H1 (cell line): ENCODE data around the gene FLT4. TPM values are rescaled to one million over a fixed set of nuclear protein-coding genes. Genes with fewer than 3 reads are reported as not detected.
"Not testable (repeated sequence)": the region's sequence is repeated elsewhere in the genome, so short reads cannot be mapped to it uniquely, and the experiment has no call there.

ENCODE experiments used
- CTCF ChIA-PET: fragments of 300-600 bp; sonication (Branson Sonifier 250); formaldehyde crosslinking; loops from one replicate; lab custom pipeline; 2021; ENCODE audit not compliant: partially characterized antibody; lab: Charles Lee
- POLR2A ChIA-PET: fragments of 300-600 bp; sonication (Branson Sonifier 250); formaldehyde crosslinking; loops from one replicate; lab custom pipeline; 2021; ENCODE audit warnings: inconsistent platforms; ENCODE audit not compliant: partially characterized antibody; lab: Charles Lee
- DNase-seq, 2 experiments: peaks; one replicate each; pipeline versions ENCODE4 v3.0.0 to v3.0.0-alpha.2; 2010 to 2022; ENCODE audit warnings: low spot score in 2 of 2, low read depth in 1 of 2, mixed read lengths in 1 of 2
- FAIRE-seq: peaks from 2 replicates; lab custom pipeline; 2011; peaks lifted over from hg19 to GRCh38; lab: Jason Lieb, UNC
- H2AFZ ChIP-seq: 2 replicates; pipeline ENCODE4 v1.8.1; 2012; ENCODE audit warnings: low read length, inconsistent platforms
- H2AK5ac ChIP-seq: 2 replicates; pipeline ENCODE4 v1.6.1; 2013; ENCODE audit warnings: low read depth, low read length
- H2BK120ac ChIP-seq: replicated peaks from 2 replicates; pipeline ENCODE3; 2013; ENCODE audit warnings: low read depth, low read length, inconsistent platforms
- H2BK12ac ChIP-seq: 2 replicates; pipeline ENCODE4 v1.6.1; 2013; ENCODE audit warnings: low read depth, low read length
- H2BK15ac ChIP-seq: 2 replicates; pipeline ENCODE4 v1.6.1; 2013; ENCODE audit warnings: low read length
- H2BK20ac ChIP-seq: 2 replicates; pipeline ENCODE4 v1.6.1; 2013; ENCODE audit warnings: low read length
- H2BK5ac ChIP-seq: 2 replicates; pipeline ENCODE4 v1.6.1; 2013; ENCODE audit warnings: low read depth, low read length
- H3K14ac ChIP-seq: 2 replicates; pipeline ENCODE4 v1.6.1; 2013; ENCODE audit warnings: inconsistent platforms; ENCODE audit not compliant: insufficient read length
- H3K18ac ChIP-seq: 2 replicates; pipeline ENCODE4 v1.6.1; 2013; ENCODE audit warnings: low read length; ENCODE audit errors: extremely low read depth
- H3K23ac ChIP-seq: 2 replicates; pipeline ENCODE4 v1.6.1; 2013; ENCODE audit warnings: inconsistent platforms; ENCODE audit not compliant: insufficient read length
- H3K23me2 ChIP-seq: 2 replicates; pipeline ENCODE4 v1.6.1; 2013; ENCODE audit warnings: low read depth, low read length
- H3K27ac ChIP-seq: 2 replicates; pipeline ENCODE4 v1.6.1; 2011; ENCODE audit warnings: low read depth, low read length, inconsistent platforms
- H3K27me3 ChIP-seq, 4 experiments: replicated peaks in 1 of 4; 1 replicate in 1 of 4; 2 replicates in 3 of 4; pipeline versions ENCODE4 v1.6.1 to v1.8.1; 2011 to 2013; ENCODE audit warnings: low read length in 3 of 4, mild to moderate bottlenecking in 3 of 4, inconsistent platforms in 2 of 4, mixed read lengths in 2 of 4, moderate library complexity in 1 of 4; ENCODE audit not compliant: control insufficient read depth in 3 of 4, insufficient read depth in 3 of 4; ENCODE audit errors: extremely low read depth in 1 of 4
- H3K36me3 ChIP-seq, 4 experiments: 2 replicates each; pipeline versions ENCODE4 v1.6.1 to v1.8.1; 2011 to 2013; ENCODE audit warnings: mild to moderate bottlenecking in 4 of 4, low read length in 3 of 4, moderate library complexity in 2 of 4, control low read depth in 1 of 4, inconsistent platforms in 1 of 4; ENCODE audit not compliant: insufficient read depth in 4 of 4, control insufficient read depth in 2 of 4
- H3K4ac ChIP-seq: replicated peaks from 2 replicates; pipeline ENCODE3; 2013; ENCODE audit warnings: low read length, low read depth, mixed read lengths, inconsistent platforms; ENCODE audit not compliant: insufficient read length
- H3K4me1 ChIP-seq, 4 experiments: replicated peaks in 1 of 4; 1 replicate in 1 of 4; 2 replicates in 3 of 4; pipeline versions ENCODE4 v1.6.1 to v1.8.1; 2011 to 2013; ENCODE audit warnings: low read length in 3 of 4, inconsistent platforms in 2 of 4, mixed read lengths in 1 of 4; ENCODE audit not compliant: insufficient read depth in 4 of 4, control insufficient read depth in 3 of 4
- H3K4me2 ChIP-seq, 2 experiments: 2 replicates each; pipeline versions ENCODE4 v1.6.1 to v1.8.1; 2011 to 2013; ENCODE audit warnings: low read depth in 2 of 2, low read length in 2 of 2, control low read depth in 1 of 2, inconsistent platforms in 1 of 2, mild to moderate bottlenecking in 1 of 2; ENCODE audit not compliant: insufficient read depth in 1 of 2
- H3K4me3 ChIP-seq, 4 experiments: fragments of 200-600, 300-600 bp in 1 of 4; sonication (generic), shearing (Covaris generic), sonication (Bioruptor Twin) in 1 of 4; 2 replicates each; pipeline versions ENCODE4 v1.5.1 to v1.8.1; 2011 to 2016; ENCODE audit warnings: low read length in 4 of 4, low read depth in 3 of 4, control low read depth in 2 of 4, inconsistent platforms in 2 of 4, mild to moderate bottlenecking in 2 of 4, mixed read lengths in 1 of 4, moderate library complexity in 1 of 4; ENCODE audit not compliant: insufficient read depth in 2 of 4; ENCODE audit errors: extremely low read depth in 1 of 4
- H3K56ac ChIP-seq: replicated peaks from 2 replicates; pipeline ENCODE3; 2013; ENCODE audit warnings: low read depth, mild to moderate bottlenecking, mixed read lengths, low read length, inconsistent platforms; ENCODE audit not compliant: insufficient read length
- H3K79me1 ChIP-seq: 2 replicates; pipeline ENCODE4 v1.6.1; 2013; ENCODE audit warnings: low read depth, low read length, control low read depth
- H3K79me2 ChIP-seq, 2 experiments: 2 replicates each; pipeline versions ENCODE4 v1.6.1 to v1.8.1; 2012 to 2013; ENCODE audit warnings: low read length in 2 of 2, mild to moderate bottlenecking in 2 of 2, inconsistent platforms in 1 of 2; ENCODE audit not compliant: insufficient read depth in 2 of 2, control insufficient read depth in 1 of 2
- H3K9ac ChIP-seq, 4 experiments: replicated peaks in 1 of 4; 1 replicate in 1 of 4; 2 replicates in 3 of 4; pipeline versions ENCODE4 v1.6.1 to v1.8.1; 2011 to 2013; ENCODE audit warnings: low read depth in 3 of 4, low read length in 3 of 4, control low read depth in 2 of 4, mild to moderate bottlenecking in 2 of 4, moderate library complexity in 2 of 4, inconsistent platforms in 1 of 4; ENCODE audit errors: extremely low read depth in 1 of 4
- H3K9me3 ChIP-seq, 2 experiments: 2 replicates each; pipeline versions ENCODE4 v1.6.1 to v1.8.1; 2012 to 2013; ENCODE audit warnings: mild to moderate bottlenecking in 2 of 2, moderate library complexity in 2 of 2, control low read depth in 1 of 2, inconsistent platforms in 1 of 2, low read depth in 1 of 2, low read length in 1 of 2, mixed read lengths in 1 of 2; ENCODE audit not compliant: insufficient read depth in 2 of 2
- H4K20me1 ChIP-seq, 2 experiments: replicated peaks in 1 of 2; 2 replicates each; pipeline versions ENCODE3 to v1.8.1; 2011 to 2013; ENCODE audit warnings: inconsistent platforms in 2 of 2, low read length in 2 of 2, mild to moderate bottlenecking in 1 of 2; ENCODE audit not compliant: insufficient read depth in 2 of 2, control insufficient read depth in 1 of 2
- H4K5ac ChIP-seq: 2 replicates; pipeline ENCODE4 v1.6.1; 2013; ENCODE audit warnings: low read length, low read depth, mixed read lengths, inconsistent platforms; ENCODE audit not compliant: insufficient read length
- H4K8ac ChIP-seq: 2 replicates; pipeline ENCODE4 v1.8.0; 2013; ENCODE audit warnings: mild to moderate bottlenecking, moderate library complexity, low read length, inconsistent platforms; ENCODE audit not compliant: insufficient read depth; ENCODE audit errors: extremely low read depth
- H4K91ac ChIP-seq: replicated peaks from 2 replicates; pipeline ENCODE3; 2013; ENCODE audit warnings: low read length, mixed read lengths, inconsistent platforms; ENCODE audit not compliant: insufficient read length
- CTBP2 ChIP-seq: IDR thresholded peaks from 2 replicates; pipeline ENCODE4 v1.7.0; 2011; ENCODE audit warnings: borderline replicate concordance, mild to moderate bottlenecking, moderate library complexity, mixed read lengths, low read length; ENCODE audit not compliant: insufficient read depth, insufficient read length
- GTF2F1 ChIP-seq: IDR thresholded peaks from 2 replicates; pipeline ENCODE4 v1.6.1; 2012; ENCODE audit warnings: low read depth, low read length, improper control_type of control experiment, borderline replicate concordance
- JUN ChIP-seq: IDR thresholded peaks from 2 replicates; pipeline ENCODE4 v1.6.1; 2011; ENCODE audit warnings: low read depth, mild to moderate bottlenecking, improper control_type of control experiment, low read length
- JUND ChIP-seq: IDR thresholded peaks from 2 replicates; pipeline ENCODE4 v1.6.1; 2011; ENCODE audit warnings: mild to moderate bottlenecking, improper control_type of control experiment, low read length
- RAD21 ChIP-seq, 2 experiments: IDR thresholded peaks in 1 of 2; conservative IDR thresholded peaks in 1 of 2; 2 replicates each; pipeline ENCODE4 v1.6.1; 2011; ENCODE audit warnings: low read depth in 2 of 2, low read length in 2 of 2, improper control_type of control experiment in 1 of 2, inconsistent platforms in 1 of 2, mild to moderate bottlenecking in 1 of 2, moderate library complexity in 1 of 2
- RXRA ChIP-seq: IDR thresholded peaks from 2 replicates; pipeline ENCODE4 v1.6.1; 2011; ENCODE audit warnings: low read depth, mild to moderate bottlenecking, low read length, moderate library complexity; ENCODE audit not compliant: insufficient read depth
- TBP ChIP-seq: IDR thresholded peaks from 2 replicates; pipeline ENCODE4 v1.6.1; 2011; ENCODE audit warnings: low read depth, low read length, improper control_type of control experiment
- WGBS, 2 experiments: shearing (Covaris generic) in 1 of 2; methylation state at CpG; one replicate each; pipeline versions ENCODE4 v1.1.6 to v1.1.7; 2013 to 2015; ENCODE audit warnings: low lambda C conversion rate in 2 of 2, mixed read lengths in 2 of 2, inconsistent platforms in 1 of 2, low coverage in 1 of 2, missing lambda C conversion rate in 1 of 2; ENCODE audit not compliant: insufficient replicate concordance in 2 of 2, insufficient coverage in 1 of 2, insufficient read length in 1 of 2; ENCODE audit errors: extremely low coverage in 1 of 2, missing lambda C conversion rate in 1 of 2; 5-methylcytosine and 5-hydroxymethylcytosine counted together
- polyA plus RNA-seq, 7 experiments: library from polyadenylated mRNA; depleted of rRNA in 3 of 7; stranded (reverse) in 5 of 7; unstranded in 2 of 7; fragments of >200 nt in 5 of 7; fragments of 200-250 nt in 2 of 7; gene quantifications; 1 replicate in 5 of 7; 2 replicates in 1 of 7; 4 replicates in 1 of 7; pipeline versions ENCODE4 v1.2.1 to v1.2.3, GENCODE V29; 2011 to 2013; ENCODE audit warnings: missing spikeins in 2 of 7, mixed read lengths in 2 of 7
- total RNA-seq: library from RNA; stranded (reverse); fragmentation: NEBNext Ultra II Directional; extraction: Animal tissue kit (Norgen Biotek cat#: 25700); gene quantifications from 2 replicates; pipeline ENCODE4 v1.2.1, GENCODE V29; 2021
- TF ChIP-seq, protein P1 (sequence below): IDR thresholded peaks from 2 replicates; pipeline ENCODE4 v1.6.1; 2012; ENCODE audit warnings: inconsistent platforms

The FLT4 gene
- total and polyA plus RNA-seq, 2 of the 8 experiments (the other 6 are each of a cell fraction or from before 2014, with no cell fraction given): 6.5 to 7.7 TPM

DNA sequence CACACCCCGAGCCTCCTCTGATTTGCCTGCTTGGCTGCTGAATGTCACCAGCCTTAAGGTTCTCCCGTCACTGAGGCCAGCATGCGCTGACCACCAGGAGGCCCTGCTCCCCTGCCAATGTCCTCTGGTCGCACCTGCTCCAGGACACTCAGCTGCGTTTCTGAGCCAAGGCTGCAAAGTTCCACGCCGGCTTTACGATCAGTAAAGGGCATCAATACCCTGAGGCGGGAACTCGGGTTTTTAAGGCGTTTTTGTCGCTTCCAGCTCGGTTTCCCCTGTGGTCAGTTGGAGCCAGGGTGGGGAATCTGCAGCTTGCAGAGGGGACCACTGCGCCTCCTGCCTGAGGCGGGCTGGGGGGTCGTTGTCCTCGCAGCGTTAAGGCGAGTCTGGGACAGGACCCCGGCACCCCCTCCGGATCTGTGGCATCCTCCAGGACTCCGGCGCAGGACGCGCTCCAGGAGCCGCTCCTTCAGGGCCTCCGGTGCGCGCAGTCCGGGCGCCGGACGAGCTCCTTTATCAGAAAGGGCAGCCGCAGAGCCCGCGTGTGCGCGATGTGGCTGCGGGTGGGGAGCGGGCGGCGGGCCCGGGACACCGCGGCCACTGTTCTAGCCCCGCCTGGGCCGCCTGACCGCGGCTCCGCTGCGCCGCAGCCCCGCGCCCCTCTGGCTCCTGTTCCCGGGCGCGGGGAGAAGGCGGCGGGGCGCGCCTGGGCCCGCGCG lies 24.1 kb upstream of the FLT4 start (continued):
- no peak for TF ChIP-seq CTBP2
- TF ChIP-seq, protein P1, sequence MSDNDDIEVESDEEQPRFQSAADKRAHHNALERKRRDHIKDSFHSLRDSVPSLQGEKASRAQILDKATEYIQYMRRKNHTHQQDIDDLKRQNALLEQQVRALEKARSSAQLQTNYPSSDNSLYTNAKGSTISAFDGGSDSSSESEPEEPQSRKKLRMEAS: peak; percentile 28; the same call in 1 of the 2 replicates
- no peak for TF ChIP-seq RXRA
- TF ChIP-seq JUND: no peak
- no peak for TF ChIP-seq GTF2F1
- no peak for TF ChIP-seq JUN
- peak; percentile 67 to 75 for TF ChIP-seq RAD21 (IDR thresholded peaks at IDR 0.05 in 1 of 2, conservative IDR thresholded peaks at IDR 0.05 in 1 of 2; ENCODE audit: low read depth in 2 of 2, low read length in 2 of 2)
- TF ChIP-seq TBP: no peak

DNA sequence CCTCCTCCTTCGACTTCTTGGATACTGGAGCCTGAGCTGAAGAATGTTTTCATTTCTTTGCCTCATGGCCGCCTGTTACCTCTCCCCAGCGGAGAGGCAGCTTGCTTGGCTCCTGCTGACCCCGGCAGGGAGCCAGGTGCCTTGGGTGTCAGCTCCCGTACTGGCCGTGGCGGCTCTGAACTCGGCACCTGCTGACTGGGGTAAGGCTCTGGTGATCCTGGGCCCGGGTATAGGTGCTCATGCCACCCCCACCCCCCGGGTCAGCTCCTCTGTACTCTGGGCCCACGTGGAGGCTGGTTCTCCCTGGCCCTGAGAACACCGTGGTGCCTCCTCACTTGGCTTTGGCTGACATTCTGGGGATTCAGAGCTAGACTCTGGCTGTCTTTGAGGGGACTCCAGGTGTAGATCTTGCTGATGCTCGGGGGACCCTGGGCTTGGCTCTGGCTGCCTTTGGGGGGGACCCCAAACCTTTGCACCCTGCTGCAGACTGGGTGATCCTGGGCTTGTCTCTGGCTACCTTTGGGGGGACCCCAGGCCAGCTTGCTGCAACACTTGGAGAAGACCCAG lies 22.6 kb upstream of the FLT4 start:
- WGBS, 2 experiments: 89% methylated on average over 9 of the region's 13 CpGs; no CpG with 5 or more reads in 1 of the 2 experiments
- H3K79me1 ChIP-seq, H3K23ac ChIP-seq, H4K91ac ChIP-seq, FAIRE-seq, H3K4me3 ChIP-seq, H3K79me2 ChIP-seq, H3K4me2 ChIP-seq, H3K9ac ChIP-seq, H2BK12ac ChIP-seq, H2BK5ac ChIP-seq, H3K36me3 ChIP-seq, H3K9me3 ChIP-seq, POLR2A ChIA-PET, H4K5ac ChIP-seq, H2AFZ ChIP-seq, H2BK20ac ChIP-seq, H3K27ac ChIP-seq, H4K8ac ChIP-seq, H3K18ac ChIP-seq, H4K20me1 ChIP-seq, H3K56ac ChIP-seq, H2AK5ac ChIP-seq, H2BK120ac ChIP-seq, H3K4me1 ChIP-seq, H3K14ac ChIP-seq, H3K4ac ChIP-seq, H2BK15ac ChIP-seq: not testable (repeated sequence)
- peak in 1 of 2 experiments; percentile 39 for DNase-seq
- Histone ChIP-seq H3K27me3 (peaks cover 5 to 19% (median 13%) of the 10 kb centered on the region in 4 experiments), H3K23me2 (peaks cover 13% of the 10 kb centered on the region; the same call in 1 of the 2 replicates)
- CTCF ChIA-PET: interaction anchor here (1.0 to 2.2 kb wide), 5 partner anchors 10 to 65 kb away, joined by 3 to 9 read pairs (median 4); no protein-coding TSS in a partner anchor
